Transverse colon (tissue), 4 donors: ENCODE results near the gene RAI14.

ENCODE experiments used
- CTCF ChIP-seq, 5 experiments: fragments of 200-600 bp in 3 of 5; fragments of 450-650 bp in 2 of 5; sonication (generic) in 3 of 5; IDR thresholded peaks; 1 replicate in 2 of 5; 2 replicates in 3 of 5; pipeline ENCODE4 v1.5.1; 2016 to 2017; ENCODE audit warnings: antibody characterized with exemption in 5 of 5, inconsistent platforms in 3 of 5, mild to moderate bottlenecking in 2 of 5, moderate library complexity in 1 of 5
- EP300 ChIP-seq: sonication (generic); formaldehyde crosslinking; IDR thresholded peaks from one replicate; pipeline ENCODE4 v1.6.1; 2017; ENCODE audit warnings: antibody characterized with exemption, low read depth
- POLR2AphosphoS5 ChIP-seq, 3 donors: sonication (generic); formaldehyde crosslinking; IDR thresholded peaks; one replicate each; pipeline ENCODE4 v1.6.1; 2016; ENCODE audit warnings: antibody characterized with exemption in 3 of 3

- TF ChIP-seq CTCF (IDR thresholded peaks at IDR 0.05): no peak
- no peak for TF ChIP-seq EP300
- TF ChIP-seq POLR2AphosphoS5 (IDR thresholded peaks at IDR 0.05): no peak
These were observed 41.9 kb downstream of the RAI14 start for GRCh38 chr5:34698109-34698419.
